Hematopoietic multipotent progenitor cell treated with erythropoietin and hydrocortisone succinate and interleukin-3 and kit ligand, for 17 days (in vitro differentiated cells): ENCODE results near the gene ZKSCAN4.
A peak's percentile ranks its signal among the peaks of the same experiment; 100 is the strongest.

Source experiments
- DNase-seq: peaks from one replicate; pipeline ENCODE4 v3.0.0-alpha.2; 2015; ENCODE audit warnings: low spot score

Gene ZKSCAN4

DNA sequence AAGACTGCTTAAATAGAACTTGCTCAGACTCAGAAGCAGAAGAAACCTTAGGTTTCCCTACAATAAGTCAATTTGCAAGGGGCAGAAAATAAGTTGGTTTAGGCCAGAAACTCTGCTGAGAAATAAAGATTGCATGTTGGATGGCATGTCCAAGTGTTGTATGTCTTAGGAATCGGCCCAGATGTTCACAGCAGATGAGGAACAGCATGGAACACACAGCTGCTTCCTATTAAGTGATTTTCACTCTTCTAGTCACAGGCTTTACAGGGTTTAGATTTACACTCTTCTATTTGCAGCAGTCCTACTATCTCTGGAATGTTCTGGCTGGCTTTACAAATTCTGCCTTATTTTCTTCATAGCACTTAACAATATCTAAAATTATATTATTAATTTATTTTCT is 3.2 kb downstream of the ZKSCAN4 start:
- DNase-seq: no peak

DNA sequence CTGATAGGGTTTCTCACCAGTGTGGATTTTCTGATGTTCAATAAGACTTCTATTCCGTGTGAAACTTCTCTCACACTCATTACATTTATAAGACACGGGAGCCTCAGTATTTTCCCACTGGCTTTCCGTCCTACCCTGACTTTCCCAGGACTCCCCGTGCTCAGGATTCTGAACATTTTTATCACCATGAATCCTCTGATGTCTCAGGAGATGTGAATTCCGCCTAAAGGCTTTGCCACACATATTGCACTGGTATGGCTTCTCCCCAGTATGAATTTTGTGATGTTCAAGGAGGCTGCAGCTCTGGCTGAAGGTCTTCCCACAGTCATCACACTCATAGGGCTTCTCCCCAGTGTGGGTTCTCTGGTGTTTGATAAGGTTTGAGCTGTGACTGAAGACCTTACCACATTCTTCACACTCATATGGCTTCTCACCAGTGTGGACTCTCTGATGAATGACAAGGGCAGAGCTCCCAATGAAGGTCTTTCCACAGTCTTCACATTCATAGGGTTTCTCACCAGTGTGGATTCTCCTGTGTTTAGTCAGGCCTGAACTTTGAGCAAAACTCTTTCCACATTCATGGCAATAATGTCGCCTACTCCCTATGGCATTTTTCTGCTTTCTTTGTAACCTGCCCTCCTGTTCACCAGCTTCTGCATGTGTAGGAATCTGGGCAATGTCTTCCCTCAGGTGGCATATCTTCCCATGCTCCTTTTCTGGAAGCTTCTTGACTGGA is 6.7 kb downstream of the ZKSCAN4 start:
- DNase-seq: no peak

DNA sequence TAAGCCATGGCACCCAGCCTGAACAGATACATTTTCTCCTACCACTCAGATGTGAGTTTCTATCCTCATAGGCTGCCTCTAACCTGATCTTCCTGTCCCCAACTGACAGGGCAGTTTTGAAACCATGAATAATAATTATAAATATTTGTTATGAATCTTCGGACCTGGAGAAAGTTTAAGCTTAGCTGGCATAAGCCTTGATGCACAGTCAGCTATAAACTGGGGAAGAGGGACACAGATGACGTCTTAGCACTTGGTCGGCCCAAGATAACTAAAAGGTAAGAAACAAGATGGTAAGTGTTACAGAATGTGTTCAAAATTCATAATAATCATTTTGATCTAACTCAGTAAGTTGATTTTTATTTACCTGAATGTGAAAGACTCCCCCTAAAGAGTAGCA is 8.1 kb downstream of the ZKSCAN4 start:
- DNase-seq: no peak

DNA sequence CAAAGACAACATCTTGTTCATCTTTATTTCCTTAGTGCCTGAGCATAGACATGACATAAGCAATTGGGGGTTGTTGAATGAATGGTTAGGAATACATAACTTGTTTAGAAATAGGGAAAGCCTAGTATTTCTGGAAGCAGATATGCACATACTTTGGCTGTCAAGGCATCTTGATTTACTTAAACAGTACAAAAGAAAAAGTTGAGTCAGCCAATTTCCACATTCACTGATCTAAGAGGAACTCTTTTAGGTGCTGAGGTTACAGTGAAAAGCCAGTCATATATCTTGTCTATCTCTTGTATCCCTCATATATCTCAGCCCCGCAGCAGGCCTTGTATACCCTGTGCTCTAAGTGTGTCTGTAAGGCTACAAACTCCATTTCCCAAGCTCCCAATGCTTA is 11.6 kb downstream of the ZKSCAN4 start:
- DNase-seq: no peak

DNA sequence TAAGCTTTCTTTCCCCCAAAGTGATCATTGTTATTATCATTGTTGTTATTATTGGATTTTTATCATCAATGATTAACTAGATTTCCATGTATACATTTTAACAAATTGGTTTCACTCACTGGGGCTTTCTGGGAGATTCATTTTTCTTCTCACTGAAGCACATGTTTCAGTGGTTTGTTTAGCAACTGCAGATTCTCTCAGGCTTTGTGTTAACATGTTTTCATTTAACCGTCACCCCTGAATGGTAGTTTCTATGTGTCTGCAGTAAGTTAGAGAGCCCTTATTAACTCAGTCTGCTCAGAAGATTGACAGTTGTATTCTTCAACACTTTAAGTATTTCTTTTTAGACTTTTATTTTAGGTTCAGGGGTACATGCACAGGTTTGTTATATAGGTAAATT is 12.4 kb downstream of the ZKSCAN4 start:
- DNase-seq: no peak

DNA sequence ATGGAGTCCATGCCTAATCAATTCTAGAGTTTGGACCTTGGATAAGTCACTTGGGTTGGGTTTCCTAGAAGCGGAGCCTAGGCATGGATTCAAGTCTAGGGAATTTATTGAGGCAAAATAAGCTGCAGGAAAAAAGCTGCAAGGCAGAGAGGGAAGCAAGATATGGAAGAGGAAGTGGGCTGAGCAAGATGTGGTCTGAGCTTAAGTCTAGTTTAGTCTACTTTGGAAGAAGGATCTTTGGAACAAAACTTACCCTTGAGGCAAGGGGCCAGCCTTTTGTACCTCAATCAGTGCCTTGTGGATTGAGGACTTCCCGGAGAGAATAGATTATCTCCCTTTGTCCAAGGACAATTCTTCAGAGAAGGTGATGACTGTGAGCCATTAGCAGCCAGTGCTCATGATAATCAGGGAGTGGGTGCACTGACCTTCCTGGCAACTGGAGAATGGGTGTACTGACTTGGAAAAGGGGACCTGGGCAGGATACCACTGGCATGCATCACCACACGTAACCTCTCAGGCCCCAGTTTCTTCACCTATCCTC is 16.1 kb downstream of the ZKSCAN4 start:
- DNase-seq: no peak

DNA sequence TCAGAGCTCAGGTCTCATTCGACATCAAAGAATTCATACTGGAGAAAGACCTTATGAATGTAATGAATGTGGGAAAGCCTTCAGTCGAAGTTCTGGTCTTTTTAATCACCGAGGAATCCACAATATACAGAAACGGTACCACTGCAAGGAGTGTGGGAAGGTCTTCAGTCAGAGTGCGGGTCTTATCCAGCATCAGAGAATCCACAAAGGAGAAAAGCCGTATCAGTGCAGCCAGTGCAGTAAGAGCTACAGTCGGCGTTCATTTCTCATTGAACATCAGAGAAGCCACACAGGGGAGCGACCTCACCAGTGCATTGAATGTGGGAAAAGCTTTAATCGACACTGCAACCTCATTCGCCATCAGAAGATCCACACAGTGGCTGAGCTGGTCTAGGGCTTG is 19.3 kb downstream of the ZKSCAN4 start:
- DNase-seq: no peak

DNA sequence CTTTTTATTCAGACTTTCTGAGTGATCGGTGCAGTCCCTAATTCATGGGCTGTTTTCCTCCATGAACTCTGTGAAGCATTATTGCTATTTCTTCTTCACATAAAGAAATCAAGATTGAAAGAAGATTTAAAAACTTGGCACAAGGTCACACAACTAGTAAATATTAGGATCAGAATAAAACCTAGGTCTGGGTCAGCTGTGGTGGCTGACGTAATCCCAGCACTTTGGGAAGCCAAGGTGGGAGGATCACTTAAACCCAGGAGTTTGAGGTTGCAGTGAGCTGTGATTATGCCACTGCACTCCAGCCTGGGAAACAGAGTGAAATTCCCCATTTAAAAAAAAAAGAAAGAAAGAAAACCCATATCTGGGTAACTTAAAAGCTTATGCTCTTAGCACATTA is 25.6 kb downstream of the ZKSCAN4 start:
- DNase-seq: no peak

DNA sequence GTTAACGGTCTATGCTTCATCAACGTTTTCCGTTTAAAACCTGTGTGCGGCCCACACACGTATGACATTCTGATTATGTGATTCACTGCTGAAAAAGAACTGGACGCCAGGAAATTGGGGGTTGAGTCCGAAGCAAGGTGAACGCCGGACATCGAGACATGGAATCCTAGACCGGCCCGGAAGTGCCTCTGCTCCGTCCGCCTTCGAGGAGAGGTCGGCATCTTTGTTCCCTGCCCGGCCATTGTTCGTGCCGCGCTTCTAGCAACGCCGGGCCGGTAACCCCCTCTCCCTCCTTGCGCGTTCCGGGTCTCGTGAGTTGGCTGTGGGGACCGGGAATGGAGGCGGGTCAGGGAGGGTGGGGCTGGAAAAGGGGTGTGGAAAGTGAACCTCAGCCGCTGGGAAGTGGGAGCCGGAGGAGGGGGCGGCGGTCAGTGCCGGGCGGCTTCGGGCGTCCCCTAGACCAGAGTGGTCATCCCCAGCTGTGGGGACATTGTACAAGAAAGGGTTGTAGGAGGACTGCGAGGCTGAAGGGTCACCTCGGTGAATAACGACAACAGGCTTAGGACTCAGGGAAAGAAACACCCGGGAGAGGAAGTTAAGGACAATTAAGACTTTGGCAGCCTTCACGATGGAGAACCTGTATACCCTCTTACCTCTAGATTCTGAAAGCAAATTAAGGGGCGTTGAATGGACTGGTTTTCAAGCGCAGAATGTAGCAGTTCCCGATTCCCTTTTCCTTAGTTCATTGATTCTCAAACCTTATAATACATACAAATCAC is 26.8 kb downstream of the ZKSCAN4 start, which contains the start of gene ZSCAN9:
TSS of gene ZSCAN9 (plus strand) at position 220 of the 779 bp plus-strand sequence. CDS start 1,810 bp downstream, outside the sequence.
- DNase-seq: peak; percentile 31

DNA sequence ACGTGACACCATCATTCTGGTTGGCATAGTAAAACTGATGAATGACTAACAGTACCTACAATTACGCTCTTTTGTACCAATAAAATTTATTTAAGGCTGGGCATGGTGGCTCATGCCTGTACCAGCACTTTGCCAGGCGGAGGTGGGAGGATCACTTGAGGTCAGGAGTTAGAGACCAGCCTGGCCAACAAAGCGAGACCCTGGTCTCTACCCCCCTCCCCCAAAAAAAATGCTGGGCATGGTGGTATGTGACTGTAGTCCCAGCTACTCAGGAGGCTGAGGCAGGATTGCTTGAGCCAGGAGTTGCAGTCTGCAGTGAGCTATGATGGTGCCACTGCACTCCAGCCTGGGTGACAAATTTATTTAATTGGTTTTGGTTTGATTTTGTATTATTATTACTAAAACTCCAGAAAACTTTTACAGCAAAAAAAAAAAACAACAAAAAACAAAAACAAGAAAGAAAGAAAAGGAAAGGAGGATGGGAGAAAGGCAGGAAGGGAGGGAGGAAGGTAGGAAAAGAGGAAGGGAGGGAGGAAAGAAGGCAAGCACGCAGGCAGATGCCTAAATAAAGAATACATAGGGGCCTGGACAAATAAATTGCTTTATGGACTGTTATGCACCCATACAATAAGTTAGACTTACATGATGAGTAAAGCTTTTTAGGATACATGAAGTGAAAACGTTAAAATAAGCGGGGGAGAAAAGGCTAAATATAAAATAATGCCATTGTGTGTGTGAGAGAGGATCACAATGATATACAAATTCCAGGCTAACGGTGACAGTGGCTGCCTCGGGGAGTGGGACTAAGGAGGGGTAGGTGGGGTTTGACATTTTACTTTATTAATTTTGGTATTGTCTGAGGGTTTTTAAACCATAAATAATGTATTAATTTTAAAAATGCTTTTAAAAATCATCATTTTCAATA is 27.7 kb downstream of the ZKSCAN4 start:
- no peak for DNase-seq

DNA sequence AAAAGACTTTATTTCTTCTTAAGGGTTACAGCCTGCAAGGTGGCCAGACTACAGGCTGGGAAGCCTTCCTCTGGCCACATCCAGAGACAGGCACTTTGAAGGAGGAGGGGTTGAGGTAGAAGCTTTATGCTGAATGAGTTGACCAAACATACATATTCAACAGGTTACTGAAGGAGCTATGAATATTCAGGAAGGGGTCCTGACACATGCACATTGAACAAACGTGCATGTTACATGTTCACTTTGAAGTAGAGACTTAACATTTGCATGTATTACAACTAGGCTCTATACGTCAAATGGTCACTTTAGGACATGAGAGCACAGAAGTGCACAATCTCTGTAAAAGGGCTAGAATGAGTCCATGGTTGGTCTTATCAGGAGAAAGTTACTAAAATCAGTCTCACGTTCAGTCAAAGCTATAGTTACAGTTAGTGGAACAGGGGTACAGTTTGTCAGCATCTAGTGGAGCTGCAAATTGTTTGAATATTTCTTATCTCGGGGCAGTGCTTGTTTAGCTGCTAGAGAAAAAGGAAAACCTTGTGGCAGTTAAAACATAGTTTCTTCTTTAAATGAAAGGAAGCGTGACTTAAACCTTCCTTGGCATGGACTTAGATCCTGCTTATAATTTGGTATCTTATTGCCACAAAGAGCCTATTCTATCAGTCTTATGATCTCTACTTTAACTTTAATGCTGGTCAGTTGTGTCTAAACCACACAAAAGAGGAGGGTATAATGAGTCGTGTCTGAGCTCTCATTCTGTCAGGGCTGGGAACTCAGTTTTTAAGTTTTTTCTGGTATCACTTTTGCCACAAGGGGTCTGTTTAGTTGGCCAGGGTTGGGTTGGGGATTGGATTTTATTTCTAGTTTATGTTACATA is 31.6 kb downstream of the ZKSCAN4 start:
- DNase-seq: no peak

DNA sequence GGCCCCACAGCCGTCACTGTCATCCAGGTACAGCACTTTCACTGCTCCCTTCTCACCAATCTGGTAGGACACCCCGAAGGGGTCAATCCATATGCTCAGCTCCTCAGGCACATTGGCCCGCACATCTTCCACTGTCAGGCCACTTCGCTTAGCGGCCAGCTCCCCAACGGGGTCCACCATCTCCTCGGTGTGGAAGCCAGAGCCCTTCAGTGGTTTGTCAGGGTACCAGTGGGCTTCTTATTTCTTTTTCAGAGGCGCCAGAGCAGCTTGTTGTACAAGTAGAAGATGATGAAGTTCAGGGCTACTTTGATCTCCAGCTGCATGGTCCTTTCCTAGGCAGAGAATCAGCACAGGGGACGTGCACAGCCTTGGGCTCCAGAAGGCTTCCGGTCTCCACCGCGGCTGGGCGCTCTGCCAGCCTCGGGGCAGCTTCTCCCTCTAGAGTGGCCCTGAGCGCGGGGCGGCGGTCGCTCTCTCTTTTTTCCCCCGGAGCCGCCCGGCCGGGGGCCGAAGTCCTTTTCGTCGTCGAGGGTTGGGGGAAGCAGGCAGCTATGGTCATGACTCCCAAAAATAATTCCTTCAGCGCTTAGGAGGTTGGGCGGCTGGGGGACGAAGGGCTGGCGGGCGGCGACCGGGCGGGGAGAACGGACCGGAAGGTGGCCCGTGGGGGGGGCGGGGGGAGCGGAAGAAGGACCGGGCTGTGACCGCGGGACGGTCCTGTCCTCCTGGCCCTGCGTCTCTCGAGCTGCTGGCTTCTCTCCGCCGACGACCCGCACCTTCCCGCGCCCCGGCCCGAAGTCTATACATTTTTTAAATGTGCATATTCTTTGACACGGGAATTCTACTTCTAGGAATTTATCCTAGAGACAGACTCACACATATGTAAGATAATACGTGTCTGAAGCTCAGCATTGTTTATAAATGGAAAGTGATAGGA is 33.5 kb downstream of the ZKSCAN4 start:
- peak; percentile 75 for DNase-seq

DNA sequence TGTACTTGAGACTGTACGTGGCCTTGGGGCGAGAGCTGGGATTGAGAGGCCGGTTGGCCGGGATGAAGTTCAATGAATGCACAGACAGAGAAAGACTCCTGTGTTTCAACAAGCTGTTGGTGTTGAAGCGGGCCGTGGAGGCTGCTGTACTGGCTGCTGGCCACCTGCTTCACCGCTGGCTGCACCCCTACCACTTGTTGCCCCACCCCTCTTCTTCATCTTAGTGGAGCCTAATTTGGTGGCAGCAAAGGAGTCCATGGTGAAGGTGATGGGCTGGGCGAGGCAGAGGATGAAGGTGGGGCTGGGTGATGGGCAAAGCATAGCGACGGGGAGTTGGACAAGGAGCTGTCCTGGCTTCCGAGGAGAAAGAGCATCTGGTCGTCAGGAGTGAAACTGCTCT is 34.2 kb downstream of the ZKSCAN4 start:
- DNase-seq: no peak

DNA sequence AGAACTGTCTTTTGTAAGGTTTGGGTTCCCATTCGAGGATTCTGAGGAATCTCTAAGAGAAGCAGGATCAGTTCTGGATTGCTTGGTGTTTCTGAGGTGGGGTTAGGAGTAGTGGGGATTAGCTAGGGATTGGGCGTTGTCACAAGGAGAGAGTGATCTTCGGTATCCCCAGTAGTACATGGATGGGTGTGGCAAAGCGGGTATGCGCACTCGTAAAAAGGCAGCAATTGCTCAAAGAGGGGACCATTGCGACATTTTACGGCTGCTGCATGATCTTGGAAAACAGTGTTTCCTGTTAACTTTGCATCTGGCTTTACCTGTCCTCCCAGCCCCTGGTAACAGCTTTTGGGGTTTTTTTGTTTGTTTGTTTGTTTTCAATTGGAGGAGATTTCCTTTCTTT is 36.6 kb downstream of the ZKSCAN4 start:
- DNase-seq: no peak

DNA sequence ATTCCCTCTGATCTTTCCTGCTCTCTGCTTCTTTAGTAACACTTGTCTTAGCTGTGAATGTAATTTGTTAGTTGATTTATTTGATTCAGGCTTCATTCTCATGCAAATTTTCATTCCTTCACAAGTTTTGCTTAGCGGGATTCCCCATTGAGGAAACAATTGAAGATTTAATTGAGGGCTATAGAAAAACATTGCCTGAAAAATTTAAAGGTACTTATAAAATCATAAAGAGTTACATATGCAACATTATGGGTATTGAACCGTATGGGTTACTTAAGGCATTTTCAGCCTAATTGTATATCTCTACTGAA is 38.9 kb downstream of the ZKSCAN4 start:
- no peak for DNase-seq

DNA sequence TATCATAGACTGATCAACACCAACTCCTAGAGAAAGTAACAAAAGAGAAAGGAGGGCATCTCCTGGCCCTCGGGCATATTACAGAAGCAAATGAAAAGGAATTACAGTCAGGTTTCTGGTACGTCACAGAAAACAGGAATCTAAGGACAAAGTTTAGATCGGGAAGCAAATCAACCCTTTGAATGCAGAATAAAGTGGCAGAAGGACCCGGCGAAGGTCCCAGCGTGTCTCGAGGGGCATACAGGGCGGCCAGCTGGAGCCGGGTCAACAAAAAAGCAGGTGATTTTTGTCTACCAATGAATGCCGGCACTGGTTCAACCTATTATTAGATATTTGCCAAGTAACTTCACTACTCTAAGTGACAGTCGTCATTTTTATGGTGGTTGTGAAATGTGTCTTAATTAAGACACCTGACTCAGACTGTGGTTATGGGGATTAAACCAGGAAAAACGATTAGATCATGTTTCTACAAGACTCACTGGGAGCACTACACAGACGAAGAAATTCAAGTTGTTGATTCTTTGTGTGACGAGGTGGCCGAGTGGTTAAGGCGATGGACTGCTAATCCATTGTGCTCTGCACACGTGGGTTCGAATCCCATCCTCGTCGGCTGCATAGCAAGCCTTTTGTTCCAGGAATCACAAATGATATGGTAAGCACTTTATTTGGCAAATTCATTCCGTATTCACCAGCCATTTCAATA is 39.4 kb downstream of the ZKSCAN4 start:
- peak; percentile 61 for DNase-seq

DNA sequence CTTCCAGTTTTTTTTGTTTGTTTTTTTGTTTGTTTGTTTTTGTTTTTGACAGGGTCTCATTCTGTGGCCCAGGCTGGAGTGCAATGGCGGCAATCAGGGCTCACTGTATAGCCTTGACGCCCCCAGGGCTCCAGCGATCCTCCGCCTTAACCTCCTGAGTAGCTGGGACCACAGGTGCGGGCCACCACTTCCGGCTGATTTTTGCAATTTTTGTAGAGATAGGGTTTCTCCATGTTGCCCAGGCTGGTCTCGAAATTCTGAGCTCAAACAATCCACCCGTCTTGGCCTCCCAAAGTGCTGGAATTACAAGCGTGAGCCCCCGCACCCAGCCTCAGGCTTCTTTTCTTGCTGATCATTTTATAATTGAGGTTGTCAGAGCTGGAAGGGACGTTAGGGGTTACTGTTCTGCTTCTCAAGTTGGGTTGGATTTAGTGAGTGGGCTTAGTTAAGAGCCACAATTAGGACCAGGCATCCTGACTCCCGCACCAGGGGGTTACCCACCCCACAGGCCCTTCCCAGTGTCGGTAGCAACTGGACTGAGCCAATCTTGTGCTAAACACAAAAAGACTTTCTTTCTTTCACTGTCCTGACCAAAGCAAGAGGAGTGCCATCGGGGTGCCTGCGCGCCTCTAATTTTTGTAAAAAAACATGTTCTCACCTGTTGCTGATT is 40.1 kb downstream of the ZKSCAN4 start:
- DNase-seq: no peak

DNA sequence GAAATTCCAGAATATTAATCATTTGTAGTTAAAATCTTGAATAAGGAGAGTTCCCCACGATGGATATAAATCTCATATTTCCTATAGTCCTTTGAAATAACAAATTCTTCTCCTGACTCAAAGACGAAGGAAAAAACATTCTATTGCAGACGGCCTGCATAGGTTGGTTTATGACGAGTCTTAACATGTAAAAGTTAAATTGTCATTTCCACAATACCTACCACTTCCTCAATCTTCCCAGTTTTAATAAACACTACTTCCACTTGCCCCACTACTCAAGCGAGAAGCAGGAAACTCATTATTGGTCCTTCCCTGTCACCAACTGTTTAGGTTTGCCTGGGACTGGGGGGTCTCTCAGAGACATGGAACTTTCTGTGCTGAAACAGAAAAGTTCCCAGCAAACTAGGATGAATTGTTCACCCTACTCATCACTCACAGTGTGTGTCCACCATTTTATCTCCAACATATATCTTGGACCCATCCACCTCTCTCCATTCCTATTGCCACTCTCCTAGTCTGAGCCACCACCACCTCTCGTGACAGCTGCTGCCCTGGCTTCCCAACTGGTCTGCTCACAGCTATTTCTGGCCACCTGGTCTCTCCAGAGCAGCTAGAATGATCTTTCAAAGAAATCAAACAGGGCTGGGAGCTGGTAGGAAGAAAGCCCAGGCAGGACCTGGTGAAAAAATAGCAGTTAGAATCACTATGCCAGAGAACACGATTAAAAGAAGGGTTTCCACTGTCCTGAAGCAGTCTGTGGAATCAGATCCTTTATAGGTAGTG is 42.1 kb downstream of the ZKSCAN4 start:
- DNase-seq: no peak
